ENCODE results near the gene NAALADL2.

- TF ChIP-seq CTCF (IDR thresholded peaks at IDR 0.05) (no peak), EZH2 (IDR thresholded peaks at IDR 0.05; ENCODE audit: borderline replicate concordance, insufficient read depth, low read depth, low read length, poor library complexity, severe bottlenecking) (no peak)
Measured at GRCh38 chr3:174862666-174863065, 3.5 kb downstream of the NAALADL2 start.

Measured in B cell (primary cell).